Immature natural killer cell (primary cell): ENCODE results near the gene TBL1X. TPM values are rescaled to one million over a fixed set of nuclear protein-coding genes. Genes with fewer than 3 reads are reported as not detected.

ENCODE experiments used
- DNase-seq, 3 donors: peaks; one replicate each; pipeline ENCODE4 v3.0.0; 2022; ENCODE audit warnings: mixed read lengths in 1 of 3
- H3K27ac Mint-ChIP-seq, 6 donors: one replicate each; pipeline ENCODE4 v1.8.0; 2020; ENCODE audit warnings: mixed read lengths in 6 of 6, mild to moderate bottlenecking in 5 of 6, inconsistent platforms in 4 of 6, moderate library complexity in 3 of 6
- H3K27me3 Mint-ChIP-seq, 3 donors: one replicate each; pipeline ENCODE4 v1.8.0; 2020 to 2021; ENCODE audit warnings: low read depth in 3 of 3, mild to moderate bottlenecking in 3 of 3, mixed read lengths in 3 of 3, moderate library complexity in 3 of 3, inconsistent platforms in 1 of 3
- H3K36me3 Mint-ChIP-seq, 3 donors: one replicate each; pipeline ENCODE4 v1.8.0; 2020; ENCODE audit warnings: mixed read lengths in 3 of 3, inconsistent platforms in 2 of 3, mild to moderate bottlenecking in 2 of 3
- H3K4me1 Mint-ChIP-seq, 2 donors: one replicate each; pipeline ENCODE4 v1.8.0; 2020; ENCODE audit warnings: inconsistent platforms in 2 of 2, mild to moderate bottlenecking in 2 of 2, mixed read lengths in 2 of 2, moderate library complexity in 1 of 2
- H3K4me3 Mint-ChIP-seq, 5 donors: one replicate each; pipeline ENCODE4 v1.8.0; 2020; ENCODE audit warnings: mild to moderate bottlenecking in 5 of 5, mixed read lengths in 5 of 5, inconsistent platforms in 3 of 5, moderate library complexity in 3 of 5
- H3K9me3 Mint-ChIP-seq, 6 donors: one replicate each; pipeline ENCODE4 v1.8.0; 2020; ENCODE audit warnings: mild to moderate bottlenecking in 6 of 6, mixed read lengths in 6 of 6, inconsistent platforms in 4 of 6, moderate library complexity in 3 of 6
- polyA plus RNA-seq, 3 donors: library from polyadenylated mRNA; unstranded; fragments of 300-500 nt; fragmentation: Illumina TruSeq; gene quantifications; one replicate each; pipeline ENCODE4 v1.2.3, GENCODE V29; 2021

TBL1X gene
- polyA plus RNA-seq, 3 donors from 2014 or later, result 6.4 to 12.6 (median 9.9) TPM

GRCh38 chrX:9489234-9489633, 24.4 kb downstream of the TBL1X start:
- peaks cover 17 to 27% of the 10 kb centered on the region in 2 donors for H3K4me1 Mint-ChIP-seq
- no peak for DNase-seq

DNA sequence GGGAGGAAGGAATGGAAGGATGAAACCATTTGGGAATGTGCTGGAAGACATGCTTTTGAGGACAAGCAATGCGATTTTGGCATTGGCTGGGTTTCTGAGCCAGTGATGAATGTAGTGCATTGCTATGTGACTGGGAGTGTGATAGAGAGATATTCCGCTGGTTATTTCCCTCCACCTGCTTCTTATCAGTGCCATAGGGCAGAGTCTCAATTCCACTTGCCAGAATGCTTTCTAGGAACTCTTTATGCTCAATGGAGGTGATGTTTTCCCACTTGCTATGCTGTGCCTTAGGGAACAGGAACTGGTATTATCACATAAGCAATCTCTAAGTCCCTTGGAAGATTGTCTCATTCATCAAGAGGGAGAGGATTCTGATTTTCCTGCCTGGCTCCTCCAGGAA, 28.0 kb downstream of the TBL1X start:
- peaks cover 22 to 32% of the 10 kb centered on the region in 2 donors for H3K4me1 Mint-ChIP-seq
- H3K9me3 Mint-ChIP-seq, result no peaks in the 10 kb centered on the region
- H3K4me3 Mint-ChIP-seq, result peak overlapping the region in 1 of 5 donors; percentile 13

More at GRCh38 chrX:9489234-9489633, 24.4 kb downstream of the TBL1X start:
- Mint-ChIP-seq H3K4me3 (no peak overlapping the region), H3K9me3 (no peaks in the 10 kb centered on the region), H3K36me3 (peaks cover 0 to 5% (median 0%) of the 10 kb centered on the region in 3 donors), H3K27ac (peak overlapping the region in 2 of 6 donors; percentile 51 to 74), H3K27me3 (peaks cover 0 to 3% (median 2%) of the 10 kb centered on the region in 3 donors)

DNA sequence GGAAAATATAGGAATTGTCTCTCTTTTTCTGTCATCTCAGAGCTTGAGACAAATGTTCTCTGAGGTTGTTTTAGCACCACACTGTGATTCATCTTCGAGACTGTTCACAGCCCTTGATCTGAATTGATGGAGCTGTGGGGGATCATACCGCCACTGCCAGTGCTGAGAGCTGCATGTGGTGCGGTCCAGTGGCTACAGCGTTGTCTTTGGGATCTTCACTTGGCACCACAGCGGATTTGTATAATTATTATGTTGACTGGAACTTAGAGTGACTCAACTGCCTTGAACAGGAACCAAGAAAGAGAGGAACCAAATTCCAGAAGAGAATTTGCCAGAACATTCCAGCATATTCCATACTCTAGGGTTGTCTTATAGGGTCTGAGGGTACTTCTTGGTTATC, 29.1 kb downstream of the TBL1X start:
- H3K9me3 Mint-ChIP-seq, result no peaks in the 10 kb centered on the region
- H3K4me3 Mint-ChIP-seq, result no peak overlapping the region
- no peak for DNase-seq
- peaks cover 0 to 6% (median 0%) of the 10 kb centered on the region in 3 donors for H3K36me3 Mint-ChIP-seq
- H3K27me3 Mint-ChIP-seq, result peaks cover 0 to 8% (median 2%) of the 10 kb centered on the region in 3 donors
- H3K4me1 Mint-ChIP-seq, result peaks cover 22 to 33% of the 10 kb centered on the region in 2 donors
- H3K27ac Mint-ChIP-seq, result no peak overlapping the region

More for the DNA sequence above, 28.0 kb downstream of the TBL1X start:
- H3K27me3 Mint-ChIP-seq, result peaks cover 0 to 8% (median 2%) of the 10 kb centered on the region in 3 donors
- no peak for DNase-seq
- H3K36me3 Mint-ChIP-seq, result peaks cover 0 to 6% (median 0%) of the 10 kb centered on the region in 3 donors
- peak overlapping the region in 3 of 6 donors; percentile 17 to 68 (median 62) for H3K27ac Mint-ChIP-seq

GRCh38 chrX:9494771-9495170, 29.9 kb downstream of the TBL1X start:
- no peak for DNase-seq
- Mint-ChIP-seq H3K9me3 (no peaks in the 10 kb centered on the region), H3K36me3 (peaks cover 0 to 6% (median 0%) of the 10 kb centered on the region in 3 donors), H3K27me3 (peaks cover 0 to 6% (median 2%) of the 10 kb centered on the region in 3 donors), H3K4me3 (no peak overlapping the region), H3K27ac (no peak overlapping the region), H3K4me1 (peaks cover 22 to 31% of the 10 kb centered on the region in 2 donors)

DNA sequence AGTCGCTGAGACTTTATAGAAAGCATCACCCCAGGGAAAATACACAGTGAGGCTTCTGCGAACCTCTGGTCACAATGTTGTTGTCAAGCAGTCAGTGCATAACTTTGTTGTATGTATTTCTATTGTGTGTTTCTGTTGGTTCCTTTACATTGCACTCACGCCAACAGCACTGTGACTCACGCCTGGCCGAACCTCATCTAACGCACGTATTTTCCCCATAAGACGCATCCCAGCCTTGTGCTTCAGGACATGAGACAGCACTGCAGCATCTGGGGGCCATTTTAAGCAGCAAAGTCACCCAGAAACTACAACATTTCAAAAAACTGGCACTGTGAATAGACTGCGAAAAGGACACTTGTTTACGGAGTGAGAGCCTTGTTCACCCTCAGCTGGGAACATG, 30.6 kb downstream of the TBL1X start:
- Mint-ChIP-seq H3K9me3 (no peaks in the 10 kb centered on the region), H3K36me3 (peaks cover 0 to 6% (median 0%) of the 10 kb centered on the region in 3 donors), H3K27ac (peak overlapping the region in 1 of 6 donors; percentile 17), H3K27me3 (peaks cover 0 to 6% (median 2%) of the 10 kb centered on the region in 3 donors), H3K4me3 (no peak overlapping the region), H3K4me1 (peaks cover 22 to 32% of the 10 kb centered on the region in 2 donors)
- DNase-seq, result no peak

DNA sequence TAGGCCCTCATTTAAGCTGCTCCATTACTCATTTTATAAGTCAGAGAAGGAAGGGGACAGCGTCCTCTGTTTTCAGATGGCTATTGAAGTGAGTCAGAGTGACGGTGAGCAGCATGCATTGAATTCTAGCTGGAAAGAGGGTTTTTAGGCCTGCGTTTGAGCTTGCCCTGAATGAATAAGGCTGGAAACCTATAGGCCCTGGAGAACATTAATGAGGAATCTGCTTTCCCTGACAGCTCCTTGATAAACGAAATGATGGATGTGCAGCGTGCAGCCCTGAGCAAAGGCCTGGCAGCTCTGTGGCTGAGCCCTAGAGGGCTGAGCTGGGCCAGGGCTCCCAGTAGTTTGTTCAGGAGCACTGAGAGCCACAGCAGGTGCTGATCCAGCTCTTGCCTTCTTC, 33.4 kb downstream of the TBL1X start:
- no peak overlapping the region for H3K27ac Mint-ChIP-seq
- H3K36me3 Mint-ChIP-seq, result peaks cover 0 to 9% (median 6%) of the 10 kb centered on the region in 3 donors
- H3K4me1 Mint-ChIP-seq, result peaks cover 23 to 25% of the 10 kb centered on the region in 2 donors
- H3K9me3 Mint-ChIP-seq, result no peaks in the 10 kb centered on the region
- no peak for DNase-seq
- H3K27me3 Mint-ChIP-seq, result peaks cover 2 to 14% (median 4%) of the 10 kb centered on the region in 3 donors
- no peak overlapping the region for H3K4me3 Mint-ChIP-seq

GRCh38 chrX:9500584-9500983, 35.7 kb downstream of the TBL1X start:
- Mint-ChIP-seq H3K36me3 (peaks cover 8 to 17% (median 12%) of the 10 kb centered on the region in 3 donors), H3K9me3 (no peaks in the 10 kb centered on the region), H3K27me3 (peaks cover 5 to 16% (median 6%) of the 10 kb centered on the region in 3 donors), H3K27ac (no peak overlapping the region), H3K4me3 (no peak overlapping the region), H3K4me1 (peaks cover 17 to 25% of the 10 kb centered on the region in 2 donors)
- no peak for DNase-seq

- peaks cover 4 to 11% (median 5%) of the 10 kb centered on the region in 3 donors for H3K27me3 Mint-ChIP-seq
- no peaks in the 10 kb centered on the region for H3K9me3 Mint-ChIP-seq
- no peak overlapping the region for H3K4me3 Mint-ChIP-seq
- DNase-seq, result peak in 1 of 3 donors; percentile 3
- no peak overlapping the region for H3K27ac Mint-ChIP-seq
- H3K4me1 Mint-ChIP-seq, result peaks cover 17 to 23% of the 10 kb centered on the region in 2 donors
- H3K36me3 Mint-ChIP-seq, result peaks cover 9 to 17% (median 16%) of the 10 kb centered on the region in 3 donors
Observed at GRCh38 chrX:9501362-9501761, 36.5 kb downstream of the TBL1X start.

DNA sequence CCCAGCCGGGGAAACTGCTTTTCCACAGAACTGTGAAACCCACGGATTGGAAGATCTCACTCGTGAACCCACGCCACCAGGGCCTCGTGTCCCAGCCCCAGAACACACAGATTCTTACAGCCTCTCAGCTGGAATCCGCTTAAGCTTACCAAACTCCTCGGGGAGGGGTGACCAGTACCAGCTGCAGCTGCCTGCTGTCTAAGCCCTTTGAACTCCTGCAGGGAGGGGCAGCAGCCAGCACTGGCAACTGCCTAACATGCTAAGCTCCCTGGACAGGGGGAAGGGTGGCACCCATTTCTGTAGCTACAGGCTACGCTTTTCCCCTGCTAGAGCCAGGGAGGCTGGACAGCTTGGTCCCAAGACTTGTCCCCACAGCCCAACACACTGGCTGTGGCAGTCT, 38.4 kb downstream of the TBL1X start:
- Mint-ChIP-seq H3K4me1 (peaks cover 17% of the 10 kb centered on the region in 2 donors), H3K27me3 (peaks cover 4 to 11% (median 7%) of the 10 kb centered on the region in 3 donors), H3K9me3 (peaks cover 0 to 1% (median 0%) of the 10 kb centered on the region in 6 donors), H3K4me3 (no peak overlapping the region), H3K36me3 (peaks cover 9 to 18% (median 17%) of the 10 kb centered on the region in 3 donors), H3K27ac (peak overlapping the region in 1 of 6 donors; percentile 70)
- peak in 1 of 3 donors; percentile 21 for DNase-seq

- Mint-ChIP-seq H3K27ac (no peak overlapping the region), H3K4me1 (peaks cover 12 to 19% of the 10 kb centered on the region in 2 donors), H3K36me3 (peaks cover 0 to 10% (median 4%) of the 10 kb centered on the region in 3 donors), H3K4me3 (no peak overlapping the region), H3K27me3 (peaks cover 2 to 6% (median 2%) of the 10 kb centered on the region in 3 donors), H3K9me3 (peaks cover 0 to 1% (median 0%) of the 10 kb centered on the region in 6 donors)
- no peak for DNase-seq
Observed at GRCh38 chrX:9510366-9510765, 45.5 kb downstream of the TBL1X start.

- Mint-ChIP-seq H3K9me3 (peaks cover 0 to 2% (median 0%) of the 10 kb centered on the region in 6 donors), H3K27ac (no peak overlapping the region), H3K27me3 (peaks cover 3 to 6% (median 3%) of the 10 kb centered on the region in 3 donors), H3K4me1 (peaks cover 18 to 25% of the 10 kb centered on the region in 2 donors), H3K36me3 (peaks cover 0 to 6% (median 3%) of the 10 kb centered on the region in 3 donors), H3K4me3 (no peak overlapping the region)
- no peak for DNase-seq
Observed at GRCh38 chrX:9510980-9511379, 46.1 kb downstream of the TBL1X start.

DNA sequence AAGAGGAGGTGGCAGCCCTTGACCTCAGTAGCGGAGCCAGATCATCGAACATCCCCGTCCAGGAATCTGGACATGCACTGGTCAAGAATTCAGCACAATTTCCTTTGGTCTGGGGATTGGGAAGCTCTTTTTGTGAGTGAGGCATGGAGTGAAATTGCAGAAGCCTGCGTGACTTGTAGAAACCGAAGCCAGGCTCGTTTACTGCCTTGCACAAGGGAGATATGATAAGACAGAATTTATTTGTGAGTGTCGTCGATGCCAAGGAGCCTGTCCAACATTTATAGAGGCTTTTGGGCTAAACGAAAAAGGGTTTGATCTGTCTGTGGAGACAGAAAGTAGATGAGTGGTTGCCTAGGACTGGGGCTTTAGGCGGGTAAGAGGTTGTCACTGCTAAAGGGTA, 50.6 kb downstream of the TBL1X start:
- Mint-ChIP-seq H3K27ac (peak overlapping the region; percentile 43 to 88 (median 74)), H3K36me3 (peaks cover 0 to 3% (median 0%) of the 10 kb centered on the region in 3 donors), H3K9me3 (peaks cover 0 to 2% (median 0%) of the 10 kb centered on the region in 6 donors), H3K4me3 (peak overlapping the region; percentile 37 to 74 (median 58)), H3K27me3 (peaks cover 3 to 8% (median 4%) of the 10 kb centered on the region in 3 donors), H3K4me1 (peaks cover 33 to 39% of the 10 kb centered on the region in 2 donors)
- no peak for DNase-seq

DNA sequence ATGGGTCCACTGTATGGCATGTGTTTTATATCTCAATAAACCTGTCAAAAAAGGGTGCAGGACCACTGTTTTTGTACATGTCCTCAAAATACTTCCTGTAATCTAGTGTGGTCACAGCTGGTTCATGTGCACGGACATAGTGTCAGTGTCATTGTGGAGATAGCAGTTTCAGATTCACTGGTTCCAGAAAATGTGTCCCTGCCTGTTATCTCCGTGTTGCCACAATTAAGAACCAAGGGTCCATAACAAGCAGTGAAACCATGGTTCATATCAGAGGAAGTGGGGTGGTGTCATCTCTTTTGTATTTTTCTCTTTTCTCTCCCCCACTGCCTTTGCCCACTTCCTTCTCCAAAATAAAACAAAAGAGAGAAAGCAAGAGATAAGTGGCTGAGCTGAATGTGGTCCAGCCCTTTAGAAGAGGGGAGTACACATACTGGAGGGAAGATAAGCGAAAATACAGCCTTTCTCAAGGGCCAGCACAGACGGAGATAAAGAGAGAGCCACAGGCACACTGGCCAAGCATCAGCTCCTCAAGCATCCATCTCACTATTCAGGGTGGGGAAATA, 51.2 kb downstream of the TBL1X start:
- peaks cover 33 to 39% of the 10 kb centered on the region in 2 donors for H3K4me1 Mint-ChIP-seq
- H3K27ac Mint-ChIP-seq, result peak overlapping the region; percentile 53 to 88 (median 74)
- peaks cover 0 to 2% (median 0%) of the 10 kb centered on the region in 6 donors for H3K9me3 Mint-ChIP-seq
- peak overlapping the region; percentile 37 to 74 (median 58) for H3K4me3 Mint-ChIP-seq
- DNase-seq, result peak in 2 of 3 donors; percentile 18 to 19
- peaks cover 0 to 3% (median 0%) of the 10 kb centered on the region in 3 donors for H3K36me3 Mint-ChIP-seq
- peaks cover 3 to 8% (median 4%) of the 10 kb centered on the region in 3 donors for H3K27me3 Mint-ChIP-seq

DNA sequence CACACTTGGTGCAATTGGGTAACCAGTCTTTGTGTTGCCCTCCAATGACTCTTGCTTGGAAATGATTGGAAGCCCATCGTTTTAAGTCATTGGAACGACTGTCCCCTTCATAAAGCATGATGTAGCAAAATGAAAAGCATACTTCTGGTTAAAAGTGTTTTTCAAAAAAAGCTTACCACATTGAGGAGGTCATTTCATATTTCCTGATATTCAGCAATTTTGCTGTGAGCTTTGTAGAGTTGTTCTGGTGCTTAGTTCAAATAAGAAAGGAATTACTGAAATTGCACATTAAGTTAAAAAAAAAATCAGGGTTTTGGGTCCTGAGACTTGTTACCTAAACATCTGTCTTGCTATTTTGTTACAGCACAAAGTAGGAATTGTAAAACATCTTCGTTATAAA, 51.8 kb downstream of the TBL1X start:
- Mint-ChIP-seq H3K4me1 (peaks cover 33 to 39% of the 10 kb centered on the region in 2 donors), H3K9me3 (peaks cover 0 to 2% (median 0%) of the 10 kb centered on the region in 6 donors), H3K4me3 (peak overlapping the region in 1 of 5 donors; percentile 74), H3K27me3 (peaks cover 3 to 8% (median 4%) of the 10 kb centered on the region in 3 donors), H3K36me3 (no peaks in the 10 kb centered on the region), H3K27ac (peak overlapping the region in 3 of 6 donors; percentile 10 to 73 (median 26))
- DNase-seq, result no peak
